CD4-positive, alpha-beta T cell treated with Interleukin-17A for 1 hour (primary cell): ENCODE measurements around the gene RARA.
"Not testable (repeated sequence)": the region's sequence is repeated elsewhere in the genome, so short reads cannot be mapped to it uniquely, and the experiment has no call there.

Experiments used
- DNase-seq: peaks from one replicate; pipeline ENCODE4 v3.0.0-alpha.2; 2020

RARA gene

GRCh38 chr17:40382251-40382650 is 73.3 kb downstream of the RARA start:
- no peak for DNase-seq

- not testable (repeated sequence) for DNase-seq
Measured at GRCh38 chr17:40386555-40386954, 77.6 kb downstream of the RARA start.

- DNase-seq, result peak; percentile 53
Measured at GRCh38 chr17:40399185-40399584, 90.2 kb downstream of the RARA start.

GRCh38 chr17:40402668-40403067 is 93.7 kb downstream of the RARA start:
- peak; percentile 41 for DNase-seq

GRCh38 chr17:40404003-40404402 is 95.0 kb downstream of the RARA start:
- DNase-seq, result no peak
